ENCODE data around the gene PPP1R2. TPM values are rescaled to one million over a fixed set of nuclear protein-coding genes. Genes with fewer than 3 reads are reported as not detected.
"Not testable (repeated sequence)": the region's sequence is repeated elsewhere in the genome, so short reads cannot be mapped to it uniquely, and the experiment has no call there.

The PPP1R2 gene
- polyA plus RNA-seq, 1 donor from 2014 or later: 159 TPM

- H3K27me3 Mint-ChIP-seq: peaks cover 11% of the 10 kb centered on the region
- not testable (repeated sequence) for H3K36me3 Mint-ChIP-seq, H3K4me1 Mint-ChIP-seq
Measured at GRCh38 chr3:195475116-195475515, 68.0 kb downstream of the PPP1R2 start.

GRCh38 chr3:195468841-195469240, 74.3 kb downstream of the PPP1R2 start:
- Mint-ChIP-seq H3K9me3 (peaks cover 3 to 20% (median 8%) of the 10 kb centered on the region in 3 donors), H3K36me3 (peaks cover 4% of the 10 kb centered on the region), H3K27ac (no peak overlapping the region)

More at GRCh38 chr3:195475116-195475515, 68.0 kb downstream of the PPP1R2 start:
- not testable (repeated sequence) for H3K9me3 Mint-ChIP-seq, H3K27ac Mint-ChIP-seq, H3K4me3 Mint-ChIP-seq

GRCh38 chr3:195468391-195468776, 74.7 kb downstream of the PPP1R2 start:
- Mint-ChIP-seq H3K9me3 (peaks cover 3 to 20% (median 8%) of the 10 kb centered on the region in 3 donors), H3K27ac (no peak overlapping the region), H3K36me3 (peaks cover 4% of the 10 kb centered on the region), H3K4me3 (no peak overlapping the region), H3K27me3 (no peaks in the 10 kb centered on the region), H3K4me1 (no peaks in the 10 kb centered on the region)

More at GRCh38 chr3:195468841-195469240, 74.3 kb downstream of the PPP1R2 start:
- peaks cover under 1% of the 10 kb centered on the region for H3K27me3 Mint-ChIP-seq
- no peaks in the 10 kb centered on the region for H3K4me1 Mint-ChIP-seq
- H3K4me3 Mint-ChIP-seq: no peak overlapping the region

- H3K4me1 Mint-ChIP-seq: no peaks in the 10 kb centered on the region
- H3K36me3 Mint-ChIP-seq: peaks cover 4% of the 10 kb centered on the region
- H3K9me3 Mint-ChIP-seq: peaks cover 3 to 20% (median 8%) of the 10 kb centered on the region in 3 donors
- H3K27ac Mint-ChIP-seq: no peak overlapping the region
- H3K27me3 Mint-ChIP-seq: no peaks in the 10 kb centered on the region
- no peak overlapping the region for H3K4me3 Mint-ChIP-seq
Measured at GRCh38 chr3:195467641-195468390, 75.3 kb downstream of the PPP1R2 start.

DNA sequence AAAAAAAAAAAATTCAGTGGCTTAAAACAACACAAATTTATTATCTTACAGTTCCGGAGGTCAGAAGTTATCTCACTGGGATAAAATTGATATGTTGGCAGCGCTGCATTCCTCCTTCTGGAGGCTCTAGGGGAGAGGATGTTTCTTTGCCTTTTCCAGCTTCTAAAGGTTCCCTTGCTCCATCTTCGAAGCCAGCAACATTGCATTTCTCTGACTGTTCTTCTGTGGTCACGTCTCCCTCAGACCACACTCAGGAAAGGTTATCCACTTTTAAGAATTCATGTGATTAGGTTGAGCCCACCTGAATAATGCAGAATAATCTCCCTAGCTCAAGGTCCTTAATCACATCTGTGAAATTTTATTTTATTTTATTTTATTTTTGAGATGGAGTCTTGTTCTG, 76.9 kb downstream of the PPP1R2 start:
- H3K27ac Mint-ChIP-seq: no peak overlapping the region
- H3K36me3 Mint-ChIP-seq: peaks cover 1% of the 10 kb centered on the region
- H3K4me3 Mint-ChIP-seq: no peak overlapping the region
- no peaks in the 10 kb centered on the region for H3K4me1 Mint-ChIP-seq
- H3K9me3 Mint-ChIP-seq: peaks cover 3 to 20% (median 8%) of the 10 kb centered on the region in 3 donors
- peaks cover 1% of the 10 kb centered on the region for H3K27me3 Mint-ChIP-seq

Other genes starting within 250 kb of the PPP1R2 start
- 71.3 TPM for gene ACAP2, start 100.3 kb downstream of the PPP1R2 start, polyA plus RNA-seq
- gene APOD, start 40.6 kb upstream of the PPP1R2 start, polyA plus RNA-seq: not detected
- gene MUC20, start 177.7 kb upstream of the PPP1R2 start, polyA plus RNA-seq: 0.39 TPM

Measured in IgD-negative memory B cell (primary cell).